Upper lobe of left lung (tissue), 4 donors: Measurements from ENCODE around the gene PSMD12.
"Not testable (repeated sequence)": the region's sequence is repeated elsewhere in the genome, so short reads cannot be mapped to it uniquely, and the experiment has no call there.

ENCODE experiments used
- POLR2A ChIP-seq, 4 donors: fragments of 450-650 bp; IDR thresholded peaks; one replicate each; pipeline ENCODE4 v1.5.1; 2016 to 2017; ENCODE audit warnings: antibody characterized with exemption in 4 of 4, mild to moderate bottlenecking in 2 of 4
- POLR2AphosphoS5 ChIP-seq, 2 donors: sonication (generic); formaldehyde crosslinking; IDR thresholded peaks; one replicate each; pipeline ENCODE4 v1.5.1; 2017; ENCODE audit warnings: antibody characterized with exemption in 2 of 2
- TF ChIP-seq, protein P1 (sequence below), 6 experiments: fragments of 450-650 bp in 4 of 6; fragments of 200-600 bp in 2 of 6; sonication (generic) in 2 of 6; IDR thresholded peaks; one replicate each; pipeline ENCODE4 v1.5.1; 2016 to 2019; ENCODE audit warnings: antibody characterized with exemption in 6 of 6

DNA sequence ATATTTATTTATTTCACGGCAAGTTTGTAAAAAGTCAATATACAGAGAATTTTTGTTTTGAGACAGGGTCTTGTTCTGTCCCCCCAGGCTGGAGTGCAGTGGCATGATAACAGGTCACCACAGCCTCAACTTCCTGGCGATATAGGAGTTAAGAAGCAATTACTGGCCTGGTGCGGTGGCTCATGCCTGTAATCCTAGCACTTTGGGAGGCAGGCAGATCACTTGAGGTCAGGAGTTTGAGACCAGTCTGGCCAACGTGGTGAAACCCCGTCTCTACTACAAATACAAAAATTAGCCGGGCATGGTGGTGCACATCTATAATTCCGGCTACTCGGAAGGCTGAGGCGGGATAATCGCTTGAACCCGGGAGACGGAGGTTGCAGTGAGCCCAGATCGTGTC is 44.9 kb downstream of the PSMD12 start:
- TF ChIP-seq, protein P1, sequence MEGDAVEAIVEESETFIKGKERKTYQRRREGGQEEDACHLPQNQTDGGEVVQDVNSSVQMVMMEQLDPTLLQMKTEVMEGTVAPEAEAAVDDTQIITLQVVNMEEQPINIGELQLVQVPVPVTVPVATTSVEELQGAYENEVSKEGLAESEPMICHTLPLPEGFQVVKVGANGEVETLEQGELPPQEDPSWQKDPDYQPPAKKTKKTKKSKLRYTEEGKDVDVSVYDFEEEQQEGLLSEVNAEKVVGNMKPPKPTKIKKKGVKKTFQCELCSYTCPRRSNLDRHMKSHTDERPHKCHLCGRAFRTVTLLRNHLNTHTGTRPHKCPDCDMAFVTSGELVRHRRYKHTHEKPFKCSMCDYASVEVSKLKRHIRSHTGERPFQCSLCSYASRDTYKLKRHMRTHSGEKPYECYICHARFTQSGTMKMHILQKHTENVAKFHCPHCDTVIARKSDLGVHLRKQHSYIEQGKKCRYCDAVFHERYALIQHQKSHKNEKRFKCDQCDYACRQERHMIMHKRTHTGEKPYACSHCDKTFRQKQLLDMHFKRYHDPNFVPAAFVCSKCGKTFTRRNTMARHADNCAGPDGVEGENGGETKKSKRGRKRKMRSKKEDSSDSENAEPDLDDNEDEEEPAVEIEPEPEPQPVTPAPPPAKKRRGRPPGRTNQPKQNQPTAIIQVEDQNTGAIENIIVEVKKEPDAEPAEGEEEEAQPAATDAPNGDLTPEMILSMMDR (IDR thresholded peaks at IDR 0.05): not testable (repeated sequence)
- TF ChIP-seq POLR2A, POLR2AphosphoS5 (IDR thresholded peaks at IDR 0.05): not testable (repeated sequence)
